Measurements from ENCODE around the gene GOLGA6L10. TPM values are rescaled to one million over a fixed set of nuclear protein-coding genes. Genes with fewer than 3 reads are reported as not detected.
"Not testable (repeated sequence)": the region's sequence is repeated elsewhere in the genome, so short reads cannot be mapped to it uniquely, and the experiment has no call there.

Gene GOLGA6L10
- total RNA-seq, 1 donor from 2014 or later = 3.9 TPM

GRCh38 chr15:82342632-82343374, 6.5 kb downstream of the GOLGA6L10 start:
- not testable (repeated sequence) for ATAC-seq

GRCh38 chr15:82338573-82338972, 10.7 kb downstream of the GOLGA6L10 start:
- ATAC-seq = not testable (repeated sequence)

- ATAC-seq = not testable (repeated sequence)
Measured at GRCh38 chr15:82338053-82338452, 11.2 kb downstream of the GOLGA6L10 start.

- ATAC-seq = not testable (repeated sequence)
Measured at GRCh38 chr15:82337051-82337450, 12.2 kb downstream of the GOLGA6L10 start.

- ATAC-seq = peak; percentile 97
Measured at GRCh38 chr15:82336180-82336647, 13.1 kb downstream of the GOLGA6L10 start.

GRCh38 chr15:82335006-82335405, 14.3 kb downstream of the GOLGA6L10 start:
- ATAC-seq = not testable (repeated sequence)

GRCh38 chr15:82334554-82334932, 14.7 kb downstream of the GOLGA6L10 start:
- ATAC-seq = not testable (repeated sequence)

GRCh38 chr15:82333603-82334553, 15.4 kb downstream of the GOLGA6L10 start:
- not testable (repeated sequence) for ATAC-seq

- peak; percentile 7 for ATAC-seq
Measured at GRCh38 chr15:82332711-82333602, 16.3 kb downstream of the GOLGA6L10 start.

GRCh38 chr15:82331576-82332304, 17.5 kb downstream of the GOLGA6L10 start:
- not testable (repeated sequence) for ATAC-seq

GRCh38 chr15:82330921-82331320, 18.4 kb downstream of the GOLGA6L10 start:
- ATAC-seq = not testable (repeated sequence)

- peak; percentile 7 for ATAC-seq
Measured at GRCh38 chr15:82329039-82329438, 20.2 kb downstream of the GOLGA6L10 start.

- not testable (repeated sequence) for ATAC-seq
Measured at GRCh38 chr15:82327372-82327771, 21.9 kb downstream of the GOLGA6L10 start.

- ATAC-seq = not testable (repeated sequence)
Measured at GRCh38 chr15:82326896-82327295, 22.4 kb downstream of the GOLGA6L10 start.

GRCh38 chr15:82325646-82326045, 23.6 kb downstream of the GOLGA6L10 start:
- not testable (repeated sequence) for ATAC-seq

GRCh38 chr15:82324831-82325230, 24.4 kb downstream of the GOLGA6L10 start:
- not testable (repeated sequence) for ATAC-seq

- ATAC-seq = not testable (repeated sequence)
Measured at GRCh38 chr15:82322488-82322887, 26.8 kb downstream of the GOLGA6L10 start.

- ATAC-seq = not testable (repeated sequence)
Measured at GRCh38 chr15:82320861-82321260, 28.4 kb downstream of the GOLGA6L10 start.

- ATAC-seq = not testable (repeated sequence)
Measured at GRCh38 chr15:82319522-82320278, 29.6 kb downstream of the GOLGA6L10 start.

- ATAC-seq = not testable (repeated sequence)
Measured at GRCh38 chr15:82318281-82318680, 31.0 kb downstream of the GOLGA6L10 start.

Data from esophagus mucosa (tissue), 1 donor.